ENCODE measurements around the gene DBX2.
"Not testable (repeated sequence)": the region's sequence is repeated elsewhere in the genome, so short reads cannot be mapped to it uniquely, and the experiment has no call there.

Gene DBX2

DNA sequence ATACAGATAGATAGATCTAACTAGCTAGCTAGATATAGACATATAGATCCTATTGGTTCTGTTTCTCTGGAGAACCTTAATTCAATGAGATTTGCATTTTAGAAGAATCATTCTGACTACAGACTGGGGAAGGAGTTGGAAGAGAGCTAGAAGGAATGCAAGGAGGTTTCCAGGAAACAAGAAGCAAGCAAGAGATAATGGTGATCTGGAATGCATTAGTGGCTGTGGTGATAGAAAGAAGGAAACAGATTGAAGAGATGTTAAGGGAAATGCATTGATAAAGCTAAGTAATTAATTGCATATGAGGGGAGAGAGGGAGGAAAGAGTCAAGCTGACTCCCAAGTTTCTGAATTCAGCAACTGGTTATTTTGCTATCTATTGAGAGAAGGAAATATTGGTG, 42.7 kb downstream of the DBX2 start:
- no peak for DNase-seq

DNA sequence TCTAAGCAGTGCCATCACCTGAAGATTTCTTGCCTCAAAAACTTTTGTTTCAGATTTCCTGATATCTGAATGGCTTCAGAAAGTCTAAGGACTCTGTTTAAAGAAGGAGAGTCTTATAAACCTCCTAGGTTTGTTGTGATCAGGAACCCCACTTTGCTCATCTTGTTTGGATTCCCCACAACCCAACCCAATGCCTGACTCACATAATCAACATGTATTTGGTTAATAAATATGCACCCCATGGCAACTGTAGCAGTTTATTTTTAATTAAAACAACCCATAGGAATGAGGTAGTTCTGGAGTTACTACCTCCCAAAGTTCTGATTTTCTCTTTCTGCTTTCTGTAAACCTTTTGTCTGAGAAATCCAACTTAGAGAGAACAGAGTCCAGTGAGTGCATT, 51.5 kb downstream of the DBX2 start:
- DNase-seq = no peak

DNA sequence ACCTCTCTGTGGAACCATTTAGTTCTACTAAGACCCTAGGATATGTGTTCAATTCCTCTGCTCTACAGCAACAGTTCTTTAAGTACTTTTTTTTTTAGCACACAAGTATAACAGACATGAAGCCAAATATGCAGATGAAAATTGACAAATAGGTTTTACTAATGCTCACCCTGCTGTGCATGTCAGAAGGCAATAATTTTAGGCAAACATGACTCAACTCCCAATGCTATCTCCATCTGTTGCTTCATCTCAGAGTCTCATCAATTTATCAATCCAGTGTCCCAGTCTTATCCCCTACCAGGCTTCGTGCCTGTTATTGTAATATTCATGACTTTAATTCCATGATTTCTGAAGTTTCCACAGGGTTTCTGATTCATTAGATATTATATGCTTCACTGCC, 57.7 kb downstream of the DBX2 start:
- DNase-seq = no peak

DNA sequence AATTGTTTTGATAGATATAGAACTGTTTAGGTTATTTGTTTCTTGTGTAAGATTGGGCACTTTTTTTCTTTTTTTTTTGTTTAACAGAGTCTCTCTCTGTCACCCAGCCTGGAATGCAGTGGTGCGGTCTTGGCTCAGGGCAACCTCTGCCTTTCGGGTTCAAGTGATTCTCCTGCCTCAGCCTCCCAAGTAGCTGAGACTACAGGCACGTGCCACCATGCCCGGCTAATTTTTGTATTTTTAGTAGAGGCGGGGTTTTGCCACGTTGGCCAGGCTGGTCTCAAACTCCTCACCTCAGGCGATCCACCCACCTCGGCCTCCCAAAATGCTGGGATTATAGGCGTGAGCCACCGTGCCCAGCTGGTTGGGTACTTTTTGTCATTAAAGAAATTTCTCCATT, 66.0 kb downstream of the DBX2 start:
- not testable (repeated sequence) for DNase-seq

DNA sequence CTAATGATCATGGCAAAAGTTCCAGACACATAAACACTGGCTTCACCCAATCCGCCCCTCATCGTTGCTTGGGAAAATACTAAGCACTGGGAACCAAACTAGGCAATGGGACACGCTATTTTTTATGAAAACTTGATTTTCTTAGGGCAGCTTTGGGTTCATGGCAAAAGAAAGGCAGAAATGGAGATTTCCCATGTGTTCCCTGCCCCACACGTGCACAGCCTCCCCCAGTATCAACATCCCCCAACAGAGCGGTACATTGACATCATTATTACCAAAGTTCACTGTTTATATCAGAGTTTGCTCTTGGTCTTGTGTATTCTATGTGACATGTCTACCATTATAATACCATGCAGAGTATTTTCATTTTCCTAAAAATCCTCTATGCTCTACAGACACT, 71.0 kb downstream of the DBX2 start:
- no peak for DNase-seq

DNA sequence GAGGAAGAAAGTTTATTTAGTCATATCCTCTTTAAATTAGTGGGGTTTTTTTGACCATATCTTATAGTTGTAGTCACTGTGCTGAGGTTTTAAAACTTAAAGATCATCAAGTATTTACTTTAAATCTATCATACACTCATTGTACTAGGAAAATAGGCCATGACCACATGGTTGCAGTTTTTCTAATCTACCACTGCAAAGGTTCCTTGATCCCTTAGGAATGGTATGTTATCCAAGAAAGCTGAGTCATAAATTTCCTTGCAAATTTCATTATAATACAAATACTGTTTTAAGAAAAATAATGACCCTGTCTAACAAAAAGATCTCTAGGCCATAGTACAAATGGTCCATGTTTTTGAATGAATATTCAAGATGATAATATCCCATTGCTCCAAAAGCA, 74.7 kb downstream of the DBX2 start:
- no peak for DNase-seq

DNA sequence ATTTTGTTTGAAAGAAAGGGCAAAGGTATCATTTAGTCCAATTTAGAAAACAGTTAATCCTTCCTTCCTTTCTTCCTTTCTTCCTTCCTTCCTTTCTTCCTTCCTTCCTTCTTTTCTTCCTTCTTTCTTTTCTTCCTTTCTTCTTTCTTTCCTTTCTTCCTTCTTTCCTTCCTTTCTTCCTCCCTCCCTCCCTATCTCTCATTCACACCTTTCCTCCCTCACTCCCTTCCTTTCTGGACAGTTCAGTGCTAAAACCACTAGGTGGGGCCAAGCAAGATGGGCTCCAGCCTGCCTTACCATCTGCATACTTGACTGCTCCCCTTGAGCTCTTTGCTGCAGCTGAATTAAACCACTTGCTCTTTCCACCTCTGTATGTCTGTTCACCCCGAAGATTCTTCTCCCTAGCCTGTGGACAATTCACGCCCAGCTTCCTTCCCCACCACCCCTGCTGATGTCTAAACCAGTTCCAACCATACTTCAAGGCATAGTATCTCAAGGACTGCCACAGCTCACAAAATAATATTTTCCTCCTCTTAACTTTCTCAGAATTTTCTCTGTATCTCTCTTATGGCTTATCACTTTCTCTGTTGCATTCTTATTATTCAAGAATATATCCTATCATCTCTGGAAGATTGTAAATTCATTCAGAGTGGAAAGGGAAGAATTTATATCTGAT, 78.0 kb downstream of the DBX2 start:
- DNase-seq = peak; percentile 21

DNA sequence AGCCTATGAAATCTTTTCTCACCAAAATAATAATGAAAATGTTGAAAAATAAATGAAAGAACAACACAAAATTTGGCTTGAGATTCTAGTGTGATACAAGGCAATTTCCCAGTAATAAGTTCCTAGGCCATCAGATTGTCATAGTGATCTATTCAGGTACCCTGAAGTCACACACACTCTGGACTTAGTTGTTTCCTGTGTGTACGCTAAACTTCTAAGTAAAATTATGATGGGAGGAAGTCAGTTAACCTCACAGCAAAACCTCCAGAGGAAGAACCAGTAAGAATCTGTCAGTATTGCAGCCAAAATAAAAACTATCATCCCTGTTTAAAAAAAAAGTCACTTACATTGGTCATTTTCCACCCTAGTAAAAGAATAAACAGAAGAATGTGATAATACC, 81.9 kb downstream of the DBX2 start:
- no peak for DNase-seq
